K562 (cell line): ENCODE results near the gene ANKS1A.

Source experiments
- BHLHE40 ChIP-seq: IDR thresholded peaks from 2 replicates; pipeline ENCODE4 v1.6.1; 2011; ENCODE audit warnings: low read length, improper control_type of control experiment
- FOSL1 ChIP-seq: fragments of 200-800 bp; sonication (Bioruptor generic); conservative IDR thresholded peaks from 2 replicates; pipeline ENCODE4 v1.6.1; 2016; ENCODE audit warnings: missing genetic modification characterization, missing compliant biosample characterization

DNA sequence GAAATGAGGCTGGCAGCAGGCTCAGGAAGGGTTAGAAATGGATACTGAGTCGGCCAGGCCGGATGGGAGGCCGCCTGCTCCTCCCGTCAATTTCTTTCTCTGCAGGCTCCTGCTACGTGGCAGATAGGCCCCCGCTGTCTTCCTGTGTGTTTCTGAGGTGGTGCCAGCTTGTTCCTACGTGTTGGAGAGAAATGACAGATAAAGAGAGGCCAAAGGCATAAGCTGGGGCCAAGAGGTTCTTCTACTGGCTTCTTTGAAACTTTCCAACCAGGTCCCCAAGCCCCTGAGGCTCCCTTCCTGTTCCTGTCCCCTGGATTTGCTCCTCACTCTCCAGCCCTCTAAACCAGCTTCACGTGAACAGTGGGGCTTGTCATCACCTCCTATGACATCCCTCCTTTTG is 175.2 kb downstream of the ANKS1A start:
- no peak for TF ChIP-seq FOSL1 (tag)
- no peak for TF ChIP-seq BHLHE40
